HCEC 1CT (cell line): Measurements from ENCODE around the gene SERPINE2.
"Not testable (repeated sequence)": the region's sequence is repeated elsewhere in the genome, so short reads cannot be mapped to it uniquely, and the experiment has no call there.

Experiments used
- DNase-seq: peaks from one replicate; pipeline ENCODE4 v3.0.0-alpha.2; 2017

The SERPINE2 gene

DNA sequence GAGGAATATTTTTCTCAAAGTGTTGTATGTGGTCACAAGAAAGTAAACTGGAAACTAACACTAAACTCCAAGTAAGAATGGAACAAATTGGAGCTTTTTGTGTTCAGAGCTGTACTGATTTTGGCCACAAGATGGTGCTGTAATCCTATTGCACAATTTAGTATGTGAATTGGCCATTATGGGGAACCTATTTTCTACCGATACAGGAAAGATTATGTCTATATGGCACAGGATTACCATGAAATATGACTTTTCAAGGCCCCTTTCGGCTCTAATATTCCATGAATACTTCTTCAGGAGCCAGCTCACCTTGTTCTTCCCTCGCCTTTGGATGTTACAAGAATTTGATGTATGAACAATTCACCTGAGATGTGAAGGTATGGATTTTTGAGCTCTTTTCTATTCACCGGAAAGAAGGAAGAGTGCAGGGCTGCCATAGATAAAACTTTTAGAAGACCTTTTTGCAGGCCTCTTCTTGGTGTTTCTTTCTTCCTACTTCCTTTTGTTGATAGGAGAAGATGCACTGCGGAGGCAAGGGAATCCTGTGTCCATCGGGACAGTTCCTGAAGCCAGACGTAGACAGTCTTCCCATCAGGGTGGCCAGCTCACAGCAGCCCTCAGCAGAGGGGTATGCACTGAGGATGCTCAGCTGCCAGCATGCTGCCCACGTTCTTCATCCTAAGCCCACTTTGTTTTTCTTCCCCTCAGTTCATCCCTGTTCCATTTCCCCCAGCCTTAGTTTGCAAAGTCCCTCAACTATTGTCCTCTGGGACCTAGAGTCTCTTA is 68.5 kb downstream of the SERPINE2 start:
- peak; percentile 50 for DNase-seq

DNA sequence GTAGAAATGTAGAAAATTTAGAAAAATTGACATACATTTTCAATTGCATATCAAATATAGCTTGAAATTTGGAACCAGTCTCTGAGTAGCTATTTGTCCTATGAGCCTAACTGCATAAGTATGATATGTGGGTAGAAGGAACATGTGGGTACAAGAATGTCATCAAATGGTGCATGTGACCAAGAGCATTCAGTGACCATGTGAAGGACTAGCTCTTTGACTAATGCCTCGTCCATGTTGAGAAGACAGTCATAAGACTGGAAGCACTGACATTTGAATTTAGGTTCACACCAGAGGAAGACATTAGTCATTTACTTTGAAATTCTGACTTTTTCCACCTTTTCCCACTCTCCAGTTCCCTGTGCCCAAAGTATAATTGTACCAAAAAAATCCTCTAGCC is 69.2 kb downstream of the SERPINE2 start:
- peak; percentile 39 for DNase-seq

DNA sequence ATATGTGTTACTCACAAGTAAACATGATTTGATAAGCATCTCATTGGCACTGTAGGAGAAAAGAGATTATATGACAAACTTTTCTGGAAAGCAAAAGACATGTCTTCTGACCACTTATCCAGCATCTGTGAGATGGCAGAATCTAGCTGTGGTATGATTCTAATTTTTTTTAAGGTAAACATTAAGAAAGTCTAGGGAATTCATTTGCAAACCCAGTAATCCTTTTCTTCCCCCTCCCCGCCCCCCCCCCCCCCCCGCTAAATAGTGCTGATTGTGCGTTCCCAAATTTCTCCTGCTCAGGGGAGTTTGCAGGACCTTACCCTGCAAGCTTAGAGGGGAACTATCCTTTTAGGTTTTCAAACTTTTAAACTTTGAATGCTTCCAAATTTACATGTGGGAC is 69.8 kb downstream of the SERPINE2 start:
- DNase-seq: no peak

DNA sequence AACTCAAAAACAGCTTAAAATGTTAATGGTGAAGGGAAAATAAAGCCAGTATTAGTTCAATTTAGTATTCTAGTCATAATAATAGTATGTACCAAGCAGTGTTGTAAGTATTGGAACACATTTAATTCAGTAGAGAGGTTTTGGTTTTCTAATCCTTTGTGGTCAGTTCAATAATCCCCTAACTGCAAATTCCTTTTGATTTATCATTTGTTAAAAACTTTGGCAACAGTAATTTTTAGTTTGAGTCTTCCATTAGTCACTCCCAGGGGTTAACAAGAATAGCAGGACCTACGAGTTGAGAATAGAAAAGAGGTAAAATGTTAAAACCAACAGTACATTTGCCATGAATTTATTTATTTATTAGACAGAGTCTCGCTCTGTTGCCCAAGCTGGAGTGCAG is 71.1 kb downstream of the SERPINE2 start:
- DNase-seq: peak; percentile 94

DNA sequence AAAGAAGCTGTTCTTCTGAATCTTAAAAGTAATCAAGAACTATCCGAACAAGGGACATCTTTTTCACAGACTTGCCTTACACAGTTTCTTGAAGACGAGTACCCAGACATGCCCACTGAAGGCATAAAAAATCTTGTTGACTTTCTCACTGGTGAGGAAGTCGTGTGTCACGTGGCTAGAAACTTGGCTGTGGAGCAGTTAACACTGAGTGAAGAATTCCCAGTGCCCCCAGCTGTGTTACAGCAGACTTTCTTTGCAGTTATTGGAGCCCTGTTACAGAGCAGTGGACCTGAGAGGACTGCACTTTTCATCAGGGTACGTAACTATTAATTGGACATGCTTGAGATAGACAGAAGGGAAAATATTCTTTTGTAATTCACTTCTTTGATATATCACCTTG is 79.4 kb downstream of the SERPINE2 start:
- DNase-seq: no peak

DNA sequence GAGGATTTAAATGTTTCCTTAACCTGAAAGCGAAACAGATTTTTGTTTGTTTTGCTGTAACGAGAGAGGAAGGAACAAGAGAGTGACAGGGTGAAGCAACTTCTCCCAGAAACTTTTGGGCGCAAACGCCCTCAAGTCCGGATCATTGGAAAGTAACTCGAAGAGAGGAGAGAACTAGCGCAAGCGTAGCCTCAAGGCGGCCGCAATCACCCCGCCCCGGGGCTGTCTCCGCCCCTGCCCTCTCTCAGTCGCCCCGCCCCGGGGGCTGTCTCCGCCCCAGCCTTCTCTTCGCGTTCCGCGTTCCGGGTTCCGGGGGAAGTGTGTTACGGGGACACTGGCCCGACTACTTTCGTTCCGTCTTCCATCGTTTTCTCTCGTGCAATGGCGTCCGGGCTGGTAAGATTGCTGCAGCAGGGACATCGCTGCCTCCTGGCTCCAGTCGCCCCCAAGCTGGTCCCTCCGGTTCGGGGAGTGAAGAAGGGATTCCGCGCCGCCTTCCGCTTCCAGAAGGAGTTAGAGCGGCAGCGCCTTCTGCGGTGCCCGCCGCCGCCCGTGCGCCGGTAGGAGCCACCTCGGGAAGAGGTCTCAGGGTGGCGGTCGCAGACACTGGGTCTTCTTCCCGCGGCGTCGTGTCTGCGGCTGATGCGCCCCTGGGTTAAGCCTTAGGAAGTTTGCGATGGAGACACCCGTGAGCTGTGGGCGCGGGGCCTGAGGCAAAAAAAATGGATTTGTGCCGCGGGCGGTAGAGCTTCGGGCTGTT is 81.8 kb downstream of the SERPINE2 start, which contains the start of gene MRPL44:
MRPL44 (plus strand) TSS at position 372 of the 760 bp plus-strand sequence; CDS start at position 382, 10 bp downstream.
- DNase-seq: peak; percentile 96

DNA sequence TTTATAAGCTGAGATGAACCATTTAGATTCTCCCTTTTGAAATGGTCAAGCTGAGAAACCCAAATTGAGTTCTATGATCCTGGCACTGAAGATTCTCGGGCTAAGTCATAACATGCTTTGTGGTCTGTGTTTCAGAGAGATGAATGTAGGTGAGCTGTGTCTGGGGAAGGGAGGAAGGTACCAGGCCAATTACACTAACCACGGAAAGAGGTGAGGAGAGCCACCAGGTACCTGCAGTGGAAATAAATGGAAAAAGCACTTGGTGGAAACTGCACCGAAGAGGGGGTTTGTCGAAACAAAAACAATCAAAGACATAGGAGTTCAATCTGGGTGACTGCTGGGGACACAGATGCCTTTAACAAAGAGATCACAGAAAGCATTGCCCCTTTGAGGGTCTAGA is 82.8 kb downstream of the SERPINE2 start:
- DNase-seq: no peak

DNA sequence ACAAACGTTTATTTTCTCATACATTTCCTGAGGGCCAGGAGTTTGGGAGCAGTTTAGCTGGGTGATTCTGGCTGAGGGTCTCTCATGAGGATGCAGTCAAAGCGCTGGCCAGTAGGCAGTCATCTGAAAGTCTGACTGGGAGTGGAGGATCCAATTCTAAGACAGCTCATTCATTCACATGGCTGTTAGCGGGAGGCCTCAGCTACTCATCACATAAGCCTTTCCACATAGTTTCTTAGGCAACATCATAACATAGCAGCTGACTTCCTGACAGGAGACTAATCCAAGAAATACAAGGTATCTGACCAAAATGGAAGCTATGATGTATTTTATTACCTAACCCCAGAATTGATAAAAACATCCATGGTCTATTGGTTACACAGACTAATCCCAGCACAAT is 84.7 kb downstream of the SERPINE2 start:
- peak; percentile 76 for DNase-seq

DNA sequence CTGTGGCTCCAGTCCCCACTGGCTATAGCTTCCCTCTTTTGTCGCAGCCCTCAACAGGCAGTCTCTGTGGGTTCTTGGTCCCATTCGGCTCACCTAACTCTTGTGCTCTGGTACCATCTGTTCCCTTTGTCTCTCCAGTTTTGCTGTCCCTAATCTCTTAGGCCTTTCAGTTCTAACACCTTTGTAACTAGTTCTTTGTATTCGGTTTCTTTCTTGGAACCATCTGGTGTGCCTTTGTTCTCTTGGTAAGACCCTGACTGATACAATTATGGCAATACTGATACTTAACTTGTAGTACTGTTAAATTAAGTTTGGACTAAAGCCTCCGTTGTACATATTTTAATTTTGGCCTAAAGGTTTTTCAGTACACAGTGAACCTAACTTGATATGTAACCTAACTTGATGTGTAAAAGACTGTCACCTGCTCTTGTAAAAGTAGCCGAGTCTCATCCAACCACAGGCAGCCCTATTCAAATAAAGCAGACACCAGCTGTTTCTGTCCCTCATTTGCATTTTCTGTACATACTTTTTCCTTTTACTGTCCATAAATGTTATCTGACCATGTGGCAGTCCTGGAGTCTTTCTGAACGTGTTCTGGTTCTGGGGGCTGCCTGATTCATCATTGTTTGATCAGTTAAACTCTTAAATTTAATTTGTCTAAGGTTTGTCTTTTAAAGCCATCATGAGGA is 86.7 kb downstream of the SERPINE2 start:
- DNase-seq: no peak

DNA sequence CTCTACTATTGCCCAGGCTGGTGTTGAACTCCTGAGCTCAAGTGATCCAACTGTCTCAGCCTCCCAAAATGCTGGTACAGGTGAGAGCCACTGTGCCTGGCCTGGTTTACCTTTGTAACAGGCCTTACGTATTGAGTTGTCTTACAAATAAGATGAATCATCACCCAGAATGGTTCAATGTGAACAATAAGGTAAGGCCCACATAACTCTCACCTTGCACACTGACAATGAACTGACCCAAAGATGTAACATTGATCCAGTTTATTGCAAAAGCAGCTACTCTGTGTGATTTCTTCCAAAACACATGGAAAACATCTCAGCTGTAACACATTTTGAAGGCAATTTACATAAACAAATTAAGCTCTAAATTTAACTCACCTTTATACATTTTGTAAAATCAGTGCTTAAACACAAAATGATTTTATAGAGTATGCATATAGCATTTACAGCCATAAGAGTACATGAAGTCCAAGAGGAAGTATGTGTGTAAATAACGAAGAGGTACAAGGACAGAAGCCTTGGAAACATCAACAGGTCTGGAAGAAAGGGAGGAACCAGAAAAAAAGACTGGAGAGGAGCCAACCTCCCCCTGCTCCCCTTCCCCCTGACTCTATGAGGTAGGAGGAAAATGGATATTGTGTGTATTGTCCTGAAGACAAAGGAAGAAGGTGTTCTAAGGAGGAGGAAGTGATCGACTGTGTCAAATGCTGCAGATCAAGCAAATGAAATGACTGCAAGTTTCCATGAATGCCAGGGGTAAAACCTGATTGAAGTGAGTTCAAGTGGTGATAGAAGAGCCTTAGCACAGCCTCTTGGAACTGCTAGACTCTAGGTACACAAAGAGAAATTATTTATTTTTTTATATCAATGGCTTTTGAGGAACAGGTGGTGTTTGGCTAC is 88.4 kb downstream of the SERPINE2 start:
- no peak for DNase-seq

DNA sequence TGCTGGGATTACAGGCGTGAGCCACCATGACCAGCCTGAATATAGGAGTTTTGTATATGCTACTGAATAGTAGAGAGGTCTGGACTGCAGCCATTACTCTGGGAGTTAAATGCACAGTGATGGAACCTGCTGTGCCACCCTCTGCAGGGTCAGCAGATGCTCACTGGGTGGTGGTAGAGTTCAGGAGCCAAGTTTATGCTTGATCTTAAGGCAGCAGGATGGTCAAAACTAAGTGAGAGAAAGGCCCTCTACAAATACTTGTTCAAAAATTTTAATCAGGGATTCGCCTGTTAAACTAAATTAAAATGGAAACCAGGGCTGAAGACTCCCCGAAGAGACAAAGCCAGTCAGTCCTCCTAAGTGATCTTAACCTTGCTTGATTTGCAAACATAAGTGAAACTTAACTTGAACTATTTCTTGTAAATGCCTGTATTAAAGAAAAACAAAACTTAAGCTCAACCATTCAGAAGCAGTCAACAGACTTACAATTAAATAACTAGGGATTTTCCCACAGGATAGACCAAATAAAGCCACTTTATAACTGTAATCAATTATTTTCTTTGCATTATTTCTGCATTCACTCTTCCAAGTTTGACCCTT is 89.7 kb downstream of the SERPINE2 start:
- DNase-seq: no peak

DNA sequence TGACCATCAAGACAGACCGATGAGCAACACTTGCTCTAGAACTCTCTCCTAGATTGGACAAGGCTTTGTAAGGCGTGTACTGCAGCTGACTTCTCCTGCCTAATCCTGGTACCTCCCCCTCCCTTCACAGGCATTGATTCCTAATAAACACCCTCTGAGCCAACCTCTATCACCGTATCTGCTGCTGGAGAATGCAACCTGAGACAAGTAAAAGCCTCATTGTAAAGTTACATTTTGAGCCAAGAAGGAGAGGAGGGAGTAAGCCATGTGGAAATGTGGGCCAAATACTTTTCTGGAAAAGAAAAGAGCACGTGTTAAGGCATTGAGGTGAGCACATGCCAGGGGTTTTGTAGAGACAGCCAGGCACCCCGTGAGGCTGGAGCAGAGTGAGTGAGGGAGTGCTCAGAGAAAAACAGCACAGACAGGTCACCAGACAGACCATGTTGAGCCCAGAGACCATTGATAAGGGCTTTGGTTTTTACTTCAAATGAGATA is 91.3 kb downstream of the SERPINE2 start:
- DNase-seq: no peak

DNA sequence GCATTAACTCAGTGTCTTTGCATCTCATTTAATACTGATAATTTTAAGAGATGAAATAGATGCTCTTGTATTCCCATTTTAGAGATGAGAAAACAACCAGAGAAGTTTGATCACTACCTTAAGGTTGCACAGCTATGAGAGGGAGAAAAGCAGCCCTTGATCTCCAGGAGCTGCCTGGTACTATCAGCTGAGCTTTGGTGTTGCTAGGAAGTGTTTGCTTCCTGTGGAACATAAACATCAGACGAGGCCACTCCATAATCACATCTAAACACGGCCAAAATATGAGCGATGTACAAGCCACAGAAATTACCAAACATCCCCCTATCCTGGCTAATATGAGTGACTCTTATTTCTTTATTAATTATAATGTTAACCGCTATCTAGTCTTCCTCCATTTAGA is 93.3 kb downstream of the SERPINE2 start:
- DNase-seq: no peak

DNA sequence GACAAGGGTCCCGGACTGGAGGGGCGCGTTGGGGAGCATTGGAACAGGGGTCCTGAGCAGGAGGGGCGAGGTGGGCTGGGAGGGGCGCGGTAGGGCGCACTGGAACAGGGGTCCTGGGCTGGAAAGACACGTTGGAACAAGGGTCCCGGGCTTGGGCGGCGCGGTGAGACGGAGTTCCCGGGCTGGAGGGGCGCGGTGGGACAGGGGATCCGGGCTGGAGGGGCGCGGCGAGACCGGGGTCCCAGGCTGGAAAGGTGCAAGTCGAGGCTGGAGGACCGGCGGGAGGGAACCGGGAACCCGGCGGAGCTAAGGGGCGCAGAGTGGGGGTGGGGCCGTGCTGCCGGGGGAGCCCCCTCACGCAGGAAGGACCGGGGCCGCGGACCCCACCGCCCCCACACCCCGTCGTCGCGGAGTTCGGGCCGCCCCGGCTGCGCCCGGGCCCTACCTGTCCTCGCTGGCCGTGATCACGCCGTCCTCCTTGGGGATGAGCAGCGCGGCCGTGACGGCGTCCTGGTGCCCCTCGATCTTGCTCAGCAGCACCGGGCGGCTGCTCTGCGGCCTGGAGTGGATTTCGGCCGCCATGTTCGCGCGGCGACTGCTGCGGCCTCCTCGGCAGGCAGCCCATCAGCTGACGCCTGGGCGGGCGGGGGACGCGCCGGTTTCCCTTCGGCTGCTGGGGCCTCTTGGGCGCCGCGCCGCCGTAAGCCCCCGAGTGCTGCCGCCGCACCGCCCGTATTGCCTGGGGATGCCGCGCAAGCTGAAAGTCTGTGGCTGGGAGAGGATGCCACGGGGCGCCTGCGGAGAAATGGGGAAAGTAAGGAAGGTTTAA is 94.2 kb downstream of the SERPINE2 start, which contains the start of gene WDFY1:
WDFY1 (minus strand) TSS at position 633 of the 829 bp plus-strand sequence; CDS start at position 582, 51 bp downstream.
- DNase-seq: peak; percentile 92

DNA sequence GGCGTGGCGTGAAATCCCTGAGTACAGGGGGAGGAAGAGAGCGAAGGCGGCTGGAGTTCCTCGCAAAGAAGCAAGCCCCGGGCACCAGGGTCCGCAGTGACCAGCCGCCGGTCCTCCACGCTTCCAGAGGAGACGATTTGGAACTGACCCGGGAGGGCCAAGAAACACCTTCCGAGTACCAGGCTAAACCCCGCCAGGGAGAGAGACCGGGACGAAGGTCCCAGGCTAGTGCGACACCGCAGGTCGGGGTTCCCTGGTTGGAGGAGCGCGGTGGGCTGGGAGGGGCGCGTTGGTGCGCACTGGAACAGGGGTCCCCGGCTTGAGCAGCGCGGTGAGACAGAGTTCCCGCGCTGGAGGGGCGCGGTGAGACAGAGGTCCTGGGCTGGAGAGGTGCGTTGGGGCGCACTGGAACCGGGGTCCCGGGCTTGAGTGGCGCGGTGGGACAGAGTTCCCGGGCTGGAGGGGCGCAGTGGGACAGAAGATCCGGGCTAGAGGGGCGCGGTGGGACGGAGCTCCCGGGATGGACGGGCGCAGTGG is 94.9 kb downstream of the SERPINE2 start:
- peak; percentile 33 for DNase-seq

DNA sequence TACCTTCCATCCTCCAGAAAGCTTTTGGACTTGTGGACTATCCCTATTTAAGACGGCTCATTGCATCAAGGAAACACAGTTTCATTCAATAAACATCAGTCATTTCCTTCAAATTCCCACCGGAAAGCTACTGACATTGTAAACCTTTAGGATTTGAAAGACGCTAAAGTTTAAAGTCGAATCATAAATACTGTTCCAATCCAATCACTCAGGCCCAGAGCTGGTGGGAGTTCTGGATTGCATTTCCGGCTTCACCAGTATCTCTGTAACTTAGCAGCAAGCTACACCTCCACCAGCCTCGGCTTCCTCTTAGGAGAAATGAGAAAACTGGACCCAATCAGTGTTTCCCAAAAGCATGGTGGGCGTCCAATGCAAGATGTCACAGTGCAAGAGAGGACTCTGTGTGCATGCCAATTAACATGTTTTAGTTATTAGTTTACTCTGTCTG is 95.5 kb downstream of the SERPINE2 start:
- DNase-seq: peak; percentile 67

DNA sequence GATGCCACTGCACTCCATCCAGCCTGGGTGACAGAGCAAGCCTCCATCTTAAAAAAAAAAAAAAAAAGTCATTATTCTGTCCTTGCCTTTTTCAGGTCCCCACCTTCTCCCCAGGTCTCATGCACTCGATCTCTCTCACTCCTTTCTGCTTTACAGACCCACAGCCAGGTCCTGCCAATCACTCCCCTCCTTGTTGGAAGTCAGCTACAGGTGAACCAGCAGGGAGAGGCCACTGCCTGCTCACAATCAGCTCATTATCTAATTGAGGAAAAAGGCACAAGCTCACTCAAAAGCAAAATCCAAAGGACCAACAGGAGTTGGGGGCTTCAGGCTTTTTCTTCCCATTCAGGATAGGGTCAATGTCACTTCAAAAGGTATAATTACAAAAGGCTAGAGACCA is 96.0 kb downstream of the SERPINE2 start:
- no peak for DNase-seq

DNA sequence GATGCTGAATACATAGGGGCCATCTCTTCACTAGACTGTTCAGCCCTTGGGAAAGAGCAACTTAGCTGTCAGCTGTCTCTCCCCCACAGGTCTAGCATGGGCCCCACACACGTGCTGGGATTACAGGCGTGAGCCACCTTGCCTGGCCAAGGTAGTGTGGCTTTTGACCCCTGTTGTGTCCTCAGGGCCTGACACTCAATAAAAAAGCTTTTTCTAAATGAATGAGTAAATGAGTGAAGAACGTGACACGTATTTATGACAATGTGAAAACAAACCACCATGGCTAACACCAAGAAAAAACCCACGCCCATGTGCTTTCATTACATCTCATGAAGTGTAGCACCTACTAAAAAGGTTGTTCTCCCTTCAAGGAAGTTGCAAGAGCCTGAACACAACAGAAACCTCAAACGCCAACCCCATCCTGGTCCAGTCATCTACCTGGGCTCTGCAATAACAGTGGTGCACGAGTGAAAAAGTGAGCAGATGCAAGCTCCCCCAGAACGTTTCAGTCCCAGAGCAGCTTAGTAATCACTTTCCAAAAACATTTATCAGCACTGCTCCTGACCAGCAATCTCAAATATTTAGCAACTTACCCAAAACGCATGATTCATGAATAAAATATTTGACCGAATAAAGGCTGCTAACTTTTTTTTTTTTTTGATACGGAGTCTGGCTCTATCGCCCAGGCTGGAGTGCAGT is 97.4 kb downstream of the SERPINE2 start:
- DNase-seq: peak; percentile 91

DNA sequence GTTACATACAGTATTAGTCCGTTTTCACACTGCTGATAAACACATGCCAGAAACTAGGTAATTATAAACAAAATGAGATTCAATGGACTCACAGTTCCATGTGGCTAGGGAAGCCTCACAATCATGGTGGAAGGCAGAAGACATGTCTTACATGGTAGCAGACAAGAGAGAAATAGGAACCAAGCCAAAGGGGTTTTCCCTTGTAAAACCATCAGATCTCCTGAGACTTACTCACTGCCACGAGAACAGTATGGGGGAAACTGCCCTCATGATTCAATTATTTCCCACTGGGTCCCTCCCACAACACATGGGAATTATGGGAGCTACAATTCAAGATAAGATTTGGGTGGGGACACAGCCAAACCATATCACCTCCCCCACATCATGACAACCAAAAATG is 99.6 kb downstream of the SERPINE2 start:
- DNase-seq: not testable (repeated sequence)

DNA sequence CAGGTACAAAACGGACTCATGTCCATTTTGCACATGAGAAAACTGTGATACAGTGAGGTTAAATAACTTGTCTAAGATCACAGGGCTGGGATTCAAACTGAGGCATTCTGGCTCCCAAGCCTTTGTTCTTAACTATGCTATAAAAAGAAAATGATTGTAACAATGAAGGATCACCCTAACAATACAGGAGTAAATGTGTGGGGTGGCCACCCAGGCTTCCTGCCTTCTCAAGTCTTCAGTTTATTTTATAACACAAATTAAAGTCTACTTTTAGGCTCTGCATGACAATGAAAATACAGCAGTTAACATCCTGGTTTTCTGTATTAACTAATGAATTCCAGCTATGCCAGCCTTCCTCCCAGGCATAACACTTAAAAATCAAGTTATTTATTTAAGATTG is 101.6 kb downstream of the SERPINE2 start:
- no peak for DNase-seq
